HepG2 (cell line): ENCODE measurements around the gene CD3G. TPM values are rescaled to one million over a fixed set of nuclear protein-coding genes. Genes with fewer than 3 reads are reported as not detected.
A peak's percentile ranks its signal among the peaks of the same experiment; 100 is the strongest.

Experiments used
- ATM ChIP-seq: fragments of 450-650 bp; IDR thresholded peaks from 2 replicates; pipeline ENCODE4 v1.7.1; 2017; ENCODE audit warnings: mild to moderate bottlenecking, borderline replicate concordance
- BCL6 ChIP-seq: IDR thresholded peaks from 2 replicates; pipeline ENCODE4 v1.6.1; 2016; ENCODE audit warnings: missing genetic modification reagents, missing compliant biosample characterization
- CEBPB ChIP-seq: IDR thresholded peaks from 2 replicates; pipeline ENCODE4 v1.6.1; 2011; ENCODE audit warnings: low read depth, low read length, improper control_type of control experiment, borderline replicate concordance
- CEBPG ChIP-seq: IDR thresholded peaks from 2 replicates; pipeline ENCODE4 v1.6.1; 2016
- DBP ChIP-seq: sonication (generic); formaldehyde crosslinking; IDR thresholded peaks from 2 replicates; pipeline ENCODE4 v1.4.0; 2020; ENCODE audit warnings: missing genetic modification reagents; ENCODE audit errors: not compliant biosample characterization
- DMAP1 ChIP-seq: IDR thresholded peaks from 2 replicates; pipeline ENCODE4 v1.6.1; 2016
- FOXA3 ChIP-seq: IDR thresholded peaks from 2 replicates; pipeline ENCODE4 v1.6.1; 2016; ENCODE audit warnings: missing genetic modification reagents, missing compliant biosample characterization
- GFI1 ChIP-seq: sonication (generic); formaldehyde crosslinking; IDR thresholded peaks from 2 replicates; pipeline ENCODE4 v1.5.0; 2020; ENCODE audit warnings: missing genetic modification reagents, mild to moderate bottlenecking, borderline replicate concordance
- GMEB1 ChIP-seq: sonication (generic); formaldehyde crosslinking; IDR thresholded peaks from 2 replicates; pipeline ENCODE4 v1.5.1; 2020; ENCODE audit warnings: missing genetic modification reagents, mild to moderate bottlenecking, borderline replicate concordance
- RFXANK ChIP-seq: IDR thresholded peaks from 2 replicates; pipeline ENCODE4 v1.6.1; 2016
- SMARCC2 ChIP-seq: fragments of 450-650 bp; IDR thresholded peaks from 2 replicates; pipeline ENCODE4 v1.6.1; 2017; ENCODE audit warnings: antibody characterized with exemption, mild to moderate bottlenecking
- ZNF510 ChIP-seq: sonication (generic); formaldehyde crosslinking; IDR thresholded peaks from 2 replicates; pipeline ENCODE4 v1.4.0; 2020; ENCODE audit warnings: low read depth, mild to moderate bottlenecking, missing genetic modification reagents
- ZNF547 ChIP-seq: sonication (generic); formaldehyde crosslinking; IDR thresholded peaks from 2 replicates; pipeline ENCODE4 v1.5.1; 2020; ENCODE audit warnings: mild to moderate bottlenecking, missing genetic modification reagents
- ZNF598 ChIP-seq: sonication (generic); formaldehyde crosslinking; IDR thresholded peaks from 2 replicates; pipeline ENCODE4 v1.5.1; 2020; ENCODE audit warnings: mild to moderate bottlenecking, missing genetic modification reagents, borderline replicate concordance
- polyA plus RNA-seq, 8 experiments: library from polyadenylated mRNA; depleted of rRNA in 3 of 8; stranded (reverse) in 7 of 8; unstranded in 1 of 8; fragments of >200 nt; fragmentation: Illumina TruSeq in 4 of 8; extraction: Trizol in 4 of 8; gene quantifications; 2 replicates each; pipeline versions ENCODE4 v1.2.1 to v1.2.3, GENCODE V29; 2011 to 2016; ENCODE audit warnings: low read depth in 4 of 8, missing spikeins in 1 of 8, mixed read lengths in 1 of 8; ENCODE audit not compliant: insufficient read depth in 1 of 8
- total RNA-seq, 5 experiments: library from RNA; depleted of rRNA; stranded (reverse); fragments of >200 nt; fragmentation: Illumina TruSeq; extraction: Trizol; gene quantifications; 2 replicates each; pipeline ENCODE4 v1.2.3, GENCODE V29; 2016; ENCODE audit warnings: low read depth in 1 of 5

Gene CD3G
- total and polyA plus RNA-seq, 2 of the 13 experiments (the other 11 are each of a cell fraction or from before 2014, with no cell fraction given) = not detected

- TF ChIP-seq FOXA3 (CRISPR knock-in tag) (0 out of 2 replicates have a peak, but pooled peaks have one; percentile 28), SMARCC2 (no peak), CEBPG (CRISPR knock-in tag) (peak; percentile 50), GMEB1 (no peak), ZNF510 (CRISPR knock-in tag) (no peak), GFI1 (peak; percentile 48; the same call in 1 of the 2 replicates), CEBPB (peak; percentile 85), DMAP1 (CRISPR knock-in tag) (0 out of 2 replicates have a peak, but pooled peaks have one; percentile 7), BCL6 (CRISPR knock-in tag) (peak; percentile 92), ZNF598 (CRISPR knock-in tag) (0 out of 2 replicates have a peak, but pooled peaks have one; percentile 1), DBP (CRISPR knock-in tag) (no peak), ZNF547 (CRISPR knock-in tag) (0 out of 2 replicates have a peak, but pooled peaks have one; percentile 1), RFXANK (CRISPR knock-in tag) (no peak), ATM (no peak)
These were observed 57.9 kb downstream of the CD3G start (continued) for GRCh38 chr11:118401880-118402590.
